ENCODE results near the gene EXOSC2. TPM values are rescaled to one million over a fixed set of nuclear protein-coding genes. Genes with fewer than 3 reads are reported as not detected.
A peak's percentile ranks its signal among the peaks of the same experiment; 100 is the strongest.

EXOSC2 gene
- total and polyA plus RNA-seq, 2 of the 8 experiments (the other 6 are each of a cell fraction or from before 2014, with no cell fraction given): 47.8 to 93.6 TPM

DNA sequence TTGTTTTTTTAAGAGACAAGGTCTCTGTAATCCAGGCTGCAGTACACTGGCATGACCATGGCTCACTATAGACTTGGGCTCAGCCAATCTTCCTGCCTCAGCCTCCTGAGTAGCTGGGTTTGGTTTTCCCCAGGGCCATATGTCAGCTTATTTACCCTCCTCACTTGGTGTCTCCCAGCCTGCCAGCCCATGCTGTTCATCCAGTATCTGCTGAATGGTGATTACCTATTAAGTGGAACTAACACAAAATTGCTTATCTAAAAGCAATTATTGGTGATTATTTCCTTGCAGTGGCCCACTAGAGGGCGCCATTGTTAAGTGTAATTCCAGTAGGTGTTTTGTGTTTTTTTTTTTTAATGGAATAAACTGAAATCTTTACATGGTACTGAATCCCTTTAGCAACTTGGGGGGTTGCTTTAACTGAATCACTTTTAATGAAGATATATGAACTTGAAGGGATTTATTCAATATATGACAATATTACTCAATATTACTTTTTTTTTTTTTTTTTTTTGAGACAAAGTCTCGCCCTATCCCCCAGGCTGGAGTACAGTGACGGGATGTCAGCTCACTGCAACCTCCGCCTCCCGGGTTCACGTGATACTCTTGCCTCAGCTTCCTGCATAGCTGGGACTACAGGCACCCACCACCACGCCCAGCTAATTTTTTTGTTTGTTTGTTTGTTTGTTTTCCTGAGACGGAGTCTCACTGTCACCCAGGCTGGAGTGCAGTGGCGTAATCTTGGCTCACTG is 13.8 kb downstream of the EXOSC2 start:
- Histone ChIP-seq H2BK5ac (ENCODE audit: low read depth, low read length) (no peak overlapping the region), H4K91ac (replicated peaks; ENCODE audit: insufficient read length, low read length) (no peak overlapping the region), H3K4me1 (replicated peaks in 1 of 4; ENCODE audit: control insufficient read depth in 3 of 4, insufficient read depth in 4 of 4, low read length in 3 of 4) (no peaks in the 10 kb centered on the region), H3K9ac (replicated peaks in 1 of 4; ENCODE audit: extremely low read depth in 1 of 4, low read depth in 3 of 4, low read length in 3 of 4) (no peak overlapping the region), H3K79me2 (ENCODE audit: control insufficient read depth in 1 of 2, insufficient read depth in 2 of 2, low read length in 2 of 2) (0 out of 4 replicates have a peak, but pooled peaks cover 0 to 2% of the 10 kb centered on the region in 2 experiments), H2BK12ac (ENCODE audit: low read depth, low read length) (no peak overlapping the region), H3K27ac (ENCODE audit: low read depth, low read length) (no peak overlapping the region), H4K5ac (ENCODE audit: insufficient read length, low read depth, low read length) (no peak overlapping the region), H2BK20ac (ENCODE audit: low read length) (no peak overlapping the region), H3K4me3 (ENCODE audit: extremely low read depth in 1 of 4, insufficient read depth in 2 of 4, low read depth in 3 of 4, low read length in 4 of 4) (no peak overlapping the region), H3K4ac (replicated peaks; ENCODE audit: insufficient read length, low read depth, low read length) (no peak overlapping the region), H3K27me3 (replicated peaks in 1 of 4; ENCODE audit: control insufficient read depth in 3 of 4, extremely low read depth in 1 of 4, insufficient read depth in 3 of 4, low read length in 3 of 4) (no peaks in the 10 kb centered on the region), H2BK120ac (replicated peaks; ENCODE audit: low read depth, low read length) (no peak overlapping the region), H2BK15ac (ENCODE audit: low read length) (no peak overlapping the region), H2AK5ac (ENCODE audit: low read depth, low read length) (no peak overlapping the region), H3K23ac (ENCODE audit: insufficient read length) (no peak overlapping the region), H4K8ac (ENCODE audit: extremely low read depth, insufficient read depth, low read length) (no peak overlapping the region; the same call in 1 of the 2 replicates), H3K56ac (replicated peaks; ENCODE audit: insufficient read length, low read depth, low read length) (no peak overlapping the region), H3K14ac (ENCODE audit: insufficient read length) (no peak overlapping the region), H3K23me2 (ENCODE audit: low read depth, low read length) (no peaks in the 10 kb centered on the region), H3K9me3 (ENCODE audit: insufficient read depth in 2 of 2, low read depth in 1 of 2, low read length in 1 of 2) (no peaks in the 10 kb centered on the region), H3K4me2 (ENCODE audit: insufficient read depth in 1 of 2, low read depth in 2 of 2, low read length in 2 of 2) (no peak overlapping the region), H3K18ac (ENCODE audit: extremely low read depth, low read length) (no peak overlapping the region), H3K79me1 (ENCODE audit: low read depth, low read length) (0 out of 2 replicates have a peak, but pooled peaks cover 3% of the 10 kb centered on the region), H4K20me1 (replicated peaks in 1 of 2; ENCODE audit: control insufficient read depth in 1 of 2, insufficient read depth in 2 of 2, low read length in 2 of 2) (no peaks in the 10 kb centered on the region), H3K36me3 (ENCODE audit: control insufficient read depth in 2 of 4, insufficient read depth in 4 of 4, low read length in 3 of 4) (peaks cover 15 to 34% (median 25%) of the 10 kb centered on the region in 4 experiments), H2AFZ (ENCODE audit: low read length) (no peak overlapping the region)
- WGBS, 2 experiments (ENCODE audit: extremely low coverage in 1 of 2, insufficient coverage in 1 of 2, insufficient read length in 1 of 2, insufficient replicate concordance in 2 of 2, low coverage in 1 of 2, low lambda C conversion rate in 2 of 2, missing lambda C conversion rate in 1 of 2): 78% methylated on average over 9 of the region's 9 CpGs; no CpG with 5 or more reads in 1 of the 2 experiments
- FAIRE-seq (no peak), DNase-seq (ENCODE audit: low read depth in 1 of 2, low spot score in 2 of 2) (peak in 1 of 2 experiments; percentile 73)
- TF ChIP-seq GABPA (IDR thresholded peaks at IDR 0.05; ENCODE audit: borderline replicate concordance, insufficient read depth, low read length): no peak
- no peak for TF ChIP-seq SUZ12 (IDR thresholded peaks at IDR 0.05; ENCODE audit: low read length)
- 0 out of 2 replicates have a peak, but pooled peaks have one; percentile 20 for TF ChIP-seq JUND (IDR thresholded peaks at IDR 0.05; ENCODE audit: low read length)
- TF ChIP-seq, protein P1, sequence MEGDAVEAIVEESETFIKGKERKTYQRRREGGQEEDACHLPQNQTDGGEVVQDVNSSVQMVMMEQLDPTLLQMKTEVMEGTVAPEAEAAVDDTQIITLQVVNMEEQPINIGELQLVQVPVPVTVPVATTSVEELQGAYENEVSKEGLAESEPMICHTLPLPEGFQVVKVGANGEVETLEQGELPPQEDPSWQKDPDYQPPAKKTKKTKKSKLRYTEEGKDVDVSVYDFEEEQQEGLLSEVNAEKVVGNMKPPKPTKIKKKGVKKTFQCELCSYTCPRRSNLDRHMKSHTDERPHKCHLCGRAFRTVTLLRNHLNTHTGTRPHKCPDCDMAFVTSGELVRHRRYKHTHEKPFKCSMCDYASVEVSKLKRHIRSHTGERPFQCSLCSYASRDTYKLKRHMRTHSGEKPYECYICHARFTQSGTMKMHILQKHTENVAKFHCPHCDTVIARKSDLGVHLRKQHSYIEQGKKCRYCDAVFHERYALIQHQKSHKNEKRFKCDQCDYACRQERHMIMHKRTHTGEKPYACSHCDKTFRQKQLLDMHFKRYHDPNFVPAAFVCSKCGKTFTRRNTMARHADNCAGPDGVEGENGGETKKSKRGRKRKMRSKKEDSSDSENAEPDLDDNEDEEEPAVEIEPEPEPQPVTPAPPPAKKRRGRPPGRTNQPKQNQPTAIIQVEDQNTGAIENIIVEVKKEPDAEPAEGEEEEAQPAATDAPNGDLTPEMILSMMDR (IDR thresholded peaks at IDR 0.05; ENCODE audit: control extremely low read depth in 1 of 3, insufficient read depth in 1 of 3, low read depth in 1 of 3, low read length in 3 of 3): peak in 2 of 3 experiments; percentile 47 to 50; a peak in 2 of 4 replicates
- peak; percentile 70 to 71 for TF ChIP-seq RAD21 (IDR thresholded peaks at IDR 0.05 in 1 of 2, conservative IDR thresholded peaks at IDR 0.05 in 1 of 2; ENCODE audit: low read depth in 2 of 2, low read length in 2 of 2)
- TF ChIP-seq POLR2A (IDR thresholded peaks at IDR 0.05; ENCODE audit: control extremely low read depth in 1 of 2, low read depth in 2 of 2, low read length in 2 of 2): no peak
- TF ChIP-seq CHD1 (IDR thresholded peaks at IDR 0.05; ENCODE audit: low read depth, low read length): no peak
- ChIA-PET POLR2A (ENCODE audit: partially characterized antibody) (interaction anchor here (0.6 to 2.9 kb wide), 13 partner anchors 8 to 159 kb away, joined by 3 to 18 read pairs (median 4); partner anchors contain the start of genes EXOSC2 and FUBP3), CTCF (ENCODE audit: partially characterized antibody) (interaction anchor here (0.6 to 16.2 kb wide), 35 partner anchors 8 to 425 kb away, joined by 3 to 317 read pairs (median 5); partner anchors contain the start of genes EXOSC2 and LAMC3)

All from H1 (cell line).